H1 (cell line): ENCODE results near the gene SLC17A4. TPM values are rescaled to one million over a fixed set of nuclear protein-coding genes. Genes with fewer than 3 reads are reported as not detected.

Source experiments
- CTCF ChIA-PET: fragments of 300-600 bp; sonication (Branson Sonifier 250); formaldehyde crosslinking; loops from one replicate; lab custom pipeline; 2021; ENCODE audit not compliant: partially characterized antibody; lab: Charles Lee
- POLR2A ChIA-PET: fragments of 300-600 bp; sonication (Branson Sonifier 250); formaldehyde crosslinking; loops from one replicate; lab custom pipeline; 2021; ENCODE audit warnings: inconsistent platforms; ENCODE audit not compliant: partially characterized antibody; lab: Charles Lee
- DNase-seq, 2 experiments: peaks; one replicate each; pipeline versions ENCODE4 v3.0.0 to v3.0.0-alpha.2; 2010 to 2022; ENCODE audit warnings: low spot score in 2 of 2, low read depth in 1 of 2, mixed read lengths in 1 of 2
- FAIRE-seq: peaks from 2 replicates; lab custom pipeline; 2011; peaks lifted over from hg19 to GRCh38; lab: Jason Lieb, UNC
- H2AFZ ChIP-seq: 2 replicates; pipeline ENCODE4 v1.8.1; 2012; ENCODE audit warnings: low read length, inconsistent platforms
- H2AK5ac ChIP-seq: 2 replicates; pipeline ENCODE4 v1.6.1; 2013; ENCODE audit warnings: low read depth, low read length
- H2BK120ac ChIP-seq: replicated peaks from 2 replicates; pipeline ENCODE3; 2013; ENCODE audit warnings: low read depth, low read length, inconsistent platforms
- H2BK12ac ChIP-seq: 2 replicates; pipeline ENCODE4 v1.6.1; 2013; ENCODE audit warnings: low read depth, low read length
- H2BK15ac ChIP-seq: 2 replicates; pipeline ENCODE4 v1.6.1; 2013; ENCODE audit warnings: low read length
- H2BK20ac ChIP-seq: 2 replicates; pipeline ENCODE4 v1.6.1; 2013; ENCODE audit warnings: low read length
- H2BK5ac ChIP-seq: 2 replicates; pipeline ENCODE4 v1.6.1; 2013; ENCODE audit warnings: low read depth, low read length
- H3K14ac ChIP-seq: 2 replicates; pipeline ENCODE4 v1.6.1; 2013; ENCODE audit warnings: inconsistent platforms; ENCODE audit not compliant: insufficient read length
- H3K18ac ChIP-seq: 2 replicates; pipeline ENCODE4 v1.6.1; 2013; ENCODE audit warnings: low read length; ENCODE audit errors: extremely low read depth
- H3K23ac ChIP-seq: 2 replicates; pipeline ENCODE4 v1.6.1; 2013; ENCODE audit warnings: inconsistent platforms; ENCODE audit not compliant: insufficient read length
- H3K23me2 ChIP-seq: 2 replicates; pipeline ENCODE4 v1.6.1; 2013; ENCODE audit warnings: low read depth, low read length
- H3K27ac ChIP-seq: 2 replicates; pipeline ENCODE4 v1.6.1; 2011; ENCODE audit warnings: low read depth, low read length, inconsistent platforms
- H3K27me3 ChIP-seq, 4 experiments: replicated peaks in 1 of 4; 1 replicate in 1 of 4; 2 replicates in 3 of 4; pipeline versions ENCODE4 v1.6.1 to v1.8.1; 2011 to 2013; ENCODE audit warnings: low read length in 3 of 4, mild to moderate bottlenecking in 3 of 4, inconsistent platforms in 2 of 4, mixed read lengths in 2 of 4, moderate library complexity in 1 of 4; ENCODE audit not compliant: control insufficient read depth in 3 of 4, insufficient read depth in 3 of 4; ENCODE audit errors: extremely low read depth in 1 of 4
- H3K36me3 ChIP-seq, 4 experiments: 2 replicates each; pipeline versions ENCODE4 v1.6.1 to v1.8.1; 2011 to 2013; ENCODE audit warnings: mild to moderate bottlenecking in 4 of 4, low read length in 3 of 4, moderate library complexity in 2 of 4, control low read depth in 1 of 4, inconsistent platforms in 1 of 4; ENCODE audit not compliant: insufficient read depth in 4 of 4, control insufficient read depth in 2 of 4
- H3K4ac ChIP-seq: replicated peaks from 2 replicates; pipeline ENCODE3; 2013; ENCODE audit warnings: low read length, low read depth, mixed read lengths, inconsistent platforms; ENCODE audit not compliant: insufficient read length
- H3K4me1 ChIP-seq, 4 experiments: replicated peaks in 1 of 4; 1 replicate in 1 of 4; 2 replicates in 3 of 4; pipeline versions ENCODE4 v1.6.1 to v1.8.1; 2011 to 2013; ENCODE audit warnings: low read length in 3 of 4, inconsistent platforms in 2 of 4, mixed read lengths in 1 of 4; ENCODE audit not compliant: insufficient read depth in 4 of 4, control insufficient read depth in 3 of 4
- H3K4me2 ChIP-seq, 2 experiments: 2 replicates each; pipeline versions ENCODE4 v1.6.1 to v1.8.1; 2011 to 2013; ENCODE audit warnings: low read depth in 2 of 2, low read length in 2 of 2, control low read depth in 1 of 2, inconsistent platforms in 1 of 2, mild to moderate bottlenecking in 1 of 2; ENCODE audit not compliant: insufficient read depth in 1 of 2
- H3K4me3 ChIP-seq, 4 experiments: fragments of 200-600, 300-600 bp in 1 of 4; sonication (generic), shearing (Covaris generic), sonication (Bioruptor Twin) in 1 of 4; 2 replicates each; pipeline versions ENCODE4 v1.5.1 to v1.8.1; 2011 to 2016; ENCODE audit warnings: low read length in 4 of 4, low read depth in 3 of 4, control low read depth in 2 of 4, inconsistent platforms in 2 of 4, mild to moderate bottlenecking in 2 of 4, mixed read lengths in 1 of 4, moderate library complexity in 1 of 4; ENCODE audit not compliant: insufficient read depth in 2 of 4; ENCODE audit errors: extremely low read depth in 1 of 4
- H3K56ac ChIP-seq: replicated peaks from 2 replicates; pipeline ENCODE3; 2013; ENCODE audit warnings: low read depth, mild to moderate bottlenecking, mixed read lengths, low read length, inconsistent platforms; ENCODE audit not compliant: insufficient read length
- H3K79me1 ChIP-seq: 2 replicates; pipeline ENCODE4 v1.6.1; 2013; ENCODE audit warnings: low read depth, low read length, control low read depth
- H3K79me2 ChIP-seq, 2 experiments: 2 replicates each; pipeline versions ENCODE4 v1.6.1 to v1.8.1; 2012 to 2013; ENCODE audit warnings: low read length in 2 of 2, mild to moderate bottlenecking in 2 of 2, inconsistent platforms in 1 of 2; ENCODE audit not compliant: insufficient read depth in 2 of 2, control insufficient read depth in 1 of 2
- H3K9ac ChIP-seq, 4 experiments: replicated peaks in 1 of 4; 1 replicate in 1 of 4; 2 replicates in 3 of 4; pipeline versions ENCODE4 v1.6.1 to v1.8.1; 2011 to 2013; ENCODE audit warnings: low read depth in 3 of 4, low read length in 3 of 4, control low read depth in 2 of 4, mild to moderate bottlenecking in 2 of 4, moderate library complexity in 2 of 4, inconsistent platforms in 1 of 4; ENCODE audit errors: extremely low read depth in 1 of 4
- H3K9me3 ChIP-seq, 2 experiments: 2 replicates each; pipeline versions ENCODE4 v1.6.1 to v1.8.1; 2012 to 2013; ENCODE audit warnings: mild to moderate bottlenecking in 2 of 2, moderate library complexity in 2 of 2, control low read depth in 1 of 2, inconsistent platforms in 1 of 2, low read depth in 1 of 2, low read length in 1 of 2, mixed read lengths in 1 of 2; ENCODE audit not compliant: insufficient read depth in 2 of 2
- H4K20me1 ChIP-seq, 2 experiments: replicated peaks in 1 of 2; 2 replicates each; pipeline versions ENCODE3 to v1.8.1; 2011 to 2013; ENCODE audit warnings: inconsistent platforms in 2 of 2, low read length in 2 of 2, mild to moderate bottlenecking in 1 of 2; ENCODE audit not compliant: insufficient read depth in 2 of 2, control insufficient read depth in 1 of 2
- H4K5ac ChIP-seq: 2 replicates; pipeline ENCODE4 v1.6.1; 2013; ENCODE audit warnings: low read length, low read depth, mixed read lengths, inconsistent platforms; ENCODE audit not compliant: insufficient read length
- H4K8ac ChIP-seq: 2 replicates; pipeline ENCODE4 v1.8.0; 2013; ENCODE audit warnings: mild to moderate bottlenecking, moderate library complexity, low read length, inconsistent platforms; ENCODE audit not compliant: insufficient read depth; ENCODE audit errors: extremely low read depth
- H4K91ac ChIP-seq: replicated peaks from 2 replicates; pipeline ENCODE3; 2013; ENCODE audit warnings: low read length, mixed read lengths, inconsistent platforms; ENCODE audit not compliant: insufficient read length
- BCL11A ChIP-seq, 2 experiments: IDR thresholded peaks; one replicate each; pipeline ENCODE4 v1.6.1; 2011; ENCODE audit warnings: low read depth in 2 of 2, low read length in 2 of 2, mild to moderate bottlenecking in 2 of 2
- BRCA1 ChIP-seq: IDR thresholded peaks from 2 replicates; pipeline ENCODE4 v1.6.1; 2012; ENCODE audit warnings: low read depth, low read length, improper control_type of control experiment
- GTF2F1 ChIP-seq: IDR thresholded peaks from 2 replicates; pipeline ENCODE4 v1.6.1; 2012; ENCODE audit warnings: low read depth, low read length, improper control_type of control experiment, borderline replicate concordance
- MAX ChIP-seq: IDR thresholded peaks from 2 replicates; pipeline ENCODE4 v1.6.1; 2012; ENCODE audit warnings: inconsistent platforms
- WGBS, 2 experiments: shearing (Covaris generic) in 1 of 2; methylation state at CpG; one replicate each; pipeline versions ENCODE4 v1.1.6 to v1.1.7; 2013 to 2015; ENCODE audit warnings: low lambda C conversion rate in 2 of 2, mixed read lengths in 2 of 2, inconsistent platforms in 1 of 2, low coverage in 1 of 2, missing lambda C conversion rate in 1 of 2; ENCODE audit not compliant: insufficient replicate concordance in 2 of 2, insufficient coverage in 1 of 2, insufficient read length in 1 of 2; ENCODE audit errors: extremely low coverage in 1 of 2, missing lambda C conversion rate in 1 of 2; 5-methylcytosine and 5-hydroxymethylcytosine counted together
- polyA plus RNA-seq, 7 experiments: library from polyadenylated mRNA; depleted of rRNA in 3 of 7; stranded (reverse) in 5 of 7; unstranded in 2 of 7; fragments of >200 nt in 5 of 7; fragments of 200-250 nt in 2 of 7; gene quantifications; 1 replicate in 5 of 7; 2 replicates in 1 of 7; 4 replicates in 1 of 7; pipeline versions ENCODE4 v1.2.1 to v1.2.3, GENCODE V29; 2011 to 2013; ENCODE audit warnings: missing spikeins in 2 of 7, mixed read lengths in 2 of 7
- total RNA-seq: library from RNA; stranded (reverse); fragmentation: NEBNext Ultra II Directional; extraction: Animal tissue kit (Norgen Biotek cat#: 25700); gene quantifications from 2 replicates; pipeline ENCODE4 v1.2.1, GENCODE V29; 2021

Gene SLC17A4
- total and polyA plus RNA-seq, 2 of the 8 experiments (the other 6 are each of a cell fraction or from before 2014, with no cell fraction given): not detected

GRCh38 chr6:25781134-25781533, 26.6 kb downstream of the SLC17A4 start:
- H3K4me1 ChIP-seq: peaks cover 0 to 3% (median 0%) of the 10 kb centered on the region in 4 experiments; a peak in 1 of 7 replicates
- H3K79me2 ChIP-seq: no peaks in the 10 kb centered on the region
- no peak overlapping the region for H2AFZ ChIP-seq
- H4K5ac ChIP-seq: no peak overlapping the region
- no peak overlapping the region for H4K8ac ChIP-seq
- H3K4me2 ChIP-seq: no peak overlapping the region
- no peak overlapping the region for H4K91ac ChIP-seq
- H2BK20ac ChIP-seq: no peak overlapping the region
- H3K9ac ChIP-seq: no peak overlapping the region
- no peaks in the 10 kb centered on the region for H4K20me1 ChIP-seq
- H3K14ac ChIP-seq: no peak overlapping the region
- FAIRE-seq: no peak
- H2BK15ac ChIP-seq: no peak overlapping the region
- no peaks in the 10 kb centered on the region; a peak in 1 of 7 replicates for H3K27me3 ChIP-seq
- H3K36me3 ChIP-seq: no peaks in the 10 kb centered on the region
- no peak overlapping the region for H3K4me3 ChIP-seq
- no peak overlapping the region for H3K23ac ChIP-seq
- H3K27ac ChIP-seq: no peak overlapping the region
- no peak overlapping the region for H3K56ac ChIP-seq
- no peak for DNase-seq
- WGBS, 2 experiments: 94% methylated on average over 1 of the region's 1 CpG; no CpG with 5 or more reads in 1 of the 2 experiments
- H2AK5ac ChIP-seq: no peak overlapping the region
- no peaks in the 10 kb centered on the region for H3K79me1 ChIP-seq
- no peak overlapping the region for H3K4ac ChIP-seq
- POLR2A ChIA-PET: no interaction called here
- H3K23me2 ChIP-seq: no peaks in the 10 kb centered on the region; the same call in 1 of the 2 replicates
- no peaks in the 10 kb centered on the region for H3K9me3 ChIP-seq
- CTCF ChIA-PET: interaction anchor here (0.6 to 1.1 kb wide), 2 partner anchors 52 to 213 kb away, joined by 3 read pairs; no protein-coding TSS in a partner anchor
- no peak overlapping the region for H2BK120ac ChIP-seq
- no peak overlapping the region for H3K18ac ChIP-seq
- H2BK5ac ChIP-seq: no peak overlapping the region
- H2BK12ac ChIP-seq: no peak overlapping the region
- TF ChIP-seq GTF2F1 (no peak), BCL11A (IDR thresholded peaks at IDR 0.05; ENCODE audit: low read depth in 2 of 2, low read length in 2 of 2) (no peak), BRCA1 (no peak), MAX (no peak)
